ENCODE measurements around the gene ENGASE.

GRCh38 chr17:79104898-79105600 is 30.4 kb downstream of the ENGASE start:
- TF ChIP-seq, protein P1, sequence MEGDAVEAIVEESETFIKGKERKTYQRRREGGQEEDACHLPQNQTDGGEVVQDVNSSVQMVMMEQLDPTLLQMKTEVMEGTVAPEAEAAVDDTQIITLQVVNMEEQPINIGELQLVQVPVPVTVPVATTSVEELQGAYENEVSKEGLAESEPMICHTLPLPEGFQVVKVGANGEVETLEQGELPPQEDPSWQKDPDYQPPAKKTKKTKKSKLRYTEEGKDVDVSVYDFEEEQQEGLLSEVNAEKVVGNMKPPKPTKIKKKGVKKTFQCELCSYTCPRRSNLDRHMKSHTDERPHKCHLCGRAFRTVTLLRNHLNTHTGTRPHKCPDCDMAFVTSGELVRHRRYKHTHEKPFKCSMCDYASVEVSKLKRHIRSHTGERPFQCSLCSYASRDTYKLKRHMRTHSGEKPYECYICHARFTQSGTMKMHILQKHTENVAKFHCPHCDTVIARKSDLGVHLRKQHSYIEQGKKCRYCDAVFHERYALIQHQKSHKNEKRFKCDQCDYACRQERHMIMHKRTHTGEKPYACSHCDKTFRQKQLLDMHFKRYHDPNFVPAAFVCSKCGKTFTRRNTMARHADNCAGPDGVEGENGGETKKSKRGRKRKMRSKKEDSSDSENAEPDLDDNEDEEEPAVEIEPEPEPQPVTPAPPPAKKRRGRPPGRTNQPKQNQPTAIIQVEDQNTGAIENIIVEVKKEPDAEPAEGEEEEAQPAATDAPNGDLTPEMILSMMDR (IDR thresholded peaks at IDR 0.05) = no peak
- no peak for TF ChIP-seq POLR2A (IDR thresholded peaks at IDR 0.05)

Data from testis (tissue), 2 donors.